Transverse colon (tissue), 3 donors: ENCODE measurements around the gene ANKRD11.

ENCODE experiments used
- EP300 ChIP-seq: sonication (generic); formaldehyde crosslinking; IDR thresholded peaks from one replicate; pipeline ENCODE4 v1.6.1; 2017; ENCODE audit warnings: antibody characterized with exemption, low read depth
- POLR2A ChIP-seq: fragments of 450-650 bp; IDR thresholded peaks from one replicate; pipeline ENCODE4 v1.6.1; 2016; ENCODE audit warnings: antibody characterized with exemption, mild to moderate bottlenecking, moderate library complexity
- TF ChIP-seq, protein P1 (sequence below), 5 experiments: fragments of 200-600 bp in 3 of 5; fragments of 450-650 bp in 2 of 5; sonication (generic) in 3 of 5; IDR thresholded peaks; 1 replicate in 2 of 5; 2 replicates in 3 of 5; pipeline ENCODE4 v1.5.1; 2016 to 2017; ENCODE audit warnings: antibody characterized with exemption in 5 of 5, inconsistent platforms in 3 of 5, mild to moderate bottlenecking in 2 of 5, moderate library complexity in 1 of 5

- TF ChIP-seq, protein P1, sequence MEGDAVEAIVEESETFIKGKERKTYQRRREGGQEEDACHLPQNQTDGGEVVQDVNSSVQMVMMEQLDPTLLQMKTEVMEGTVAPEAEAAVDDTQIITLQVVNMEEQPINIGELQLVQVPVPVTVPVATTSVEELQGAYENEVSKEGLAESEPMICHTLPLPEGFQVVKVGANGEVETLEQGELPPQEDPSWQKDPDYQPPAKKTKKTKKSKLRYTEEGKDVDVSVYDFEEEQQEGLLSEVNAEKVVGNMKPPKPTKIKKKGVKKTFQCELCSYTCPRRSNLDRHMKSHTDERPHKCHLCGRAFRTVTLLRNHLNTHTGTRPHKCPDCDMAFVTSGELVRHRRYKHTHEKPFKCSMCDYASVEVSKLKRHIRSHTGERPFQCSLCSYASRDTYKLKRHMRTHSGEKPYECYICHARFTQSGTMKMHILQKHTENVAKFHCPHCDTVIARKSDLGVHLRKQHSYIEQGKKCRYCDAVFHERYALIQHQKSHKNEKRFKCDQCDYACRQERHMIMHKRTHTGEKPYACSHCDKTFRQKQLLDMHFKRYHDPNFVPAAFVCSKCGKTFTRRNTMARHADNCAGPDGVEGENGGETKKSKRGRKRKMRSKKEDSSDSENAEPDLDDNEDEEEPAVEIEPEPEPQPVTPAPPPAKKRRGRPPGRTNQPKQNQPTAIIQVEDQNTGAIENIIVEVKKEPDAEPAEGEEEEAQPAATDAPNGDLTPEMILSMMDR (IDR thresholded peaks at IDR 0.05), result no peak
- TF ChIP-seq POLR2A, result no peak
- TF ChIP-seq EP300, result no peak
Observed at GRCh38 chr16:89293276-89294143, 196.9 kb downstream of the ANKRD11 start.
